ENCODE measurements around the gene ARHGEF4. TPM values are rescaled to one million over a fixed set of nuclear protein-coding genes. Genes with fewer than 3 reads are reported as not detected.

The ARHGEF4 gene
- total and polyA plus RNA-seq, 4 donors: 61.6 to 210 (median 137) TPM

DNA sequence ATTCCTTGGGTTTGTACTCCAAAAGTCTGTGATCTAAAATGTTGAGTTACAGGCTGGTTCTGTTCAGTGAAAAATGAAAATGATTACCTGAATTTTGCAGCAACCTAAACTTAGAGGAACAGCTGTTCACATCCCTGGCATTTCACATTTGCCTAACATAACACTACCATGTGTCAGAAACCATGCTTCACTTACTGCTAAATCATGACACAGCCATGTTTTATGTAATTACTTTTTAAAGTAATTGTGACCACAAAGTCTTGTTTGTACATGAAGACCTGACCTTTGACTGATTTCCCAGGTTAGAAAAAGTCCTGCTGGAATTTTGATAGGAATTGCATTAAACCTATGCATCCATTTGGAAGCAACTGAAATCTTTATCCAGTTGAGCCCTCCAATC lies 177.4 kb downstream of the ARHGEF4 start:
- no peak overlapping the region for H3K27ac ChIP-seq (ENCODE audit: low read depth, low read length)
- no peaks in the 10 kb centered on the region for H3K9me3 ChIP-seq (ENCODE audit: control insufficient read depth, insufficient read depth, low read length)
- peaks cover 16% of the 10 kb centered on the region for H3K4me1 ChIP-seq (ENCODE audit: control insufficient read depth, insufficient read depth, low read length)
- H3K36me3 ChIP-seq (ENCODE audit: control insufficient read depth, insufficient read depth, low read length): peaks cover 6% of the 10 kb centered on the region
- no peak overlapping the region for H3K4me3 ChIP-seq (ENCODE audit: low read depth, low read length)
- no peaks in the 10 kb centered on the region for H3K27me3 ChIP-seq (ENCODE audit: control insufficient read depth, insufficient read depth, low read length)
- no peak for DNase-seq (ENCODE audit: low read depth in 4 of 6, low spot score in 6 of 6)

DNA sequence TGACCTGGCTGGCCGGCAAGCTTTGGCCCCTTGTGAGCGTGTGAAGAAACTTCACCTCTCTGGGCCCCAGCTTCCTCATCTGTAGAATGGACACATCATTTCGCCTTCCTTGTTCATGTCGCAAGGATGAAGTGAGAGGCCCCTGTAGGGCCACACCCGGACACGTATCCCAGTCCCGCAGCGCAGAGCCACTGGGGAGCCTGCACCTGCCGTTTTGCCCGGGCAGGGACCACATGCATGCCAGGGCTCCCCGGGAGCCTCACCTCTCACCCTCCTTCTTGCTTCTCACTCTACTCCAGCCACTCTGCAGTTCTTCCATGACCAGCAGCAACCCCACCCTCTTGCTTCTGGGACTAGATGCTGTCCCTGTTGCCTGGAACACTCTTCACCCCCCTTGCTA lies 179.1 kb downstream of the ARHGEF4 start:
- Histone ChIP-seq H3K9me3 (ENCODE audit: control insufficient read depth, insufficient read depth, low read length) (no peaks in the 10 kb centered on the region), H3K27ac (ENCODE audit: low read depth, low read length) (no peak overlapping the region), H3K27me3 (ENCODE audit: control insufficient read depth, insufficient read depth, low read length) (no peaks in the 10 kb centered on the region), H3K36me3 (ENCODE audit: control insufficient read depth, insufficient read depth, low read length) (peaks cover 6% of the 10 kb centered on the region), H3K4me3 (ENCODE audit: low read depth, low read length) (no peak overlapping the region), H3K4me1 (ENCODE audit: control insufficient read depth, insufficient read depth, low read length) (peaks cover 16% of the 10 kb centered on the region)
- 94% methylated on average over 11 of the region's 11 CpGs for WGBS (ENCODE audit: insufficient coverage)
- DNase-seq (ENCODE audit: low read depth in 4 of 6, low spot score in 6 of 6): no peak

- Histone ChIP-seq H3K36me3 (ENCODE audit: control insufficient read depth, insufficient read depth, low read length) (peaks cover 6% of the 10 kb centered on the region), H3K27me3 (ENCODE audit: control insufficient read depth, insufficient read depth, low read length) (no peaks in the 10 kb centered on the region), H3K4me1 (ENCODE audit: control insufficient read depth, insufficient read depth, low read length) (peaks cover 16% of the 10 kb centered on the region), H3K9me3 (ENCODE audit: control insufficient read depth, insufficient read depth, low read length) (no peaks in the 10 kb centered on the region), H3K4me3 (ENCODE audit: low read depth, low read length) (no peak overlapping the region), H3K27ac (ENCODE audit: low read depth, low read length) (no peak overlapping the region)
- DNase-seq (ENCODE audit: low read depth in 4 of 6, low spot score in 6 of 6): peak in 1 of 6 donors; percentile 67
- 17% methylated on average over 1 of the region's 8 CpGs for WGBS (ENCODE audit: insufficient coverage)
Observed at GRCh38 chr2:131016826-131017741, 180.4 kb downstream of the ARHGEF4 start.

- Histone ChIP-seq H3K9me3 (ENCODE audit: control insufficient read depth, insufficient read depth, low read length) (no peaks in the 10 kb centered on the region), H3K27me3 (ENCODE audit: control insufficient read depth, insufficient read depth, low read length) (no peaks in the 10 kb centered on the region), H3K4me3 (ENCODE audit: low read depth, low read length) (no peak overlapping the region), H3K4me1 (ENCODE audit: control insufficient read depth, insufficient read depth, low read length) (no peaks in the 10 kb centered on the region), H3K36me3 (ENCODE audit: control insufficient read depth, insufficient read depth, low read length) (peaks cover 3% of the 10 kb centered on the region), H3K27ac (ENCODE audit: low read depth, low read length) (no peak overlapping the region)
- no CpG with 5 or more reads among the region's 1 CpG for WGBS (ENCODE audit: insufficient coverage)
- no peak for DNase-seq (ENCODE audit: low read depth in 4 of 6, low spot score in 6 of 6)
Observed at GRCh38 chr2:131022731-131023130, 186.0 kb downstream of the ARHGEF4 start.

DNA sequence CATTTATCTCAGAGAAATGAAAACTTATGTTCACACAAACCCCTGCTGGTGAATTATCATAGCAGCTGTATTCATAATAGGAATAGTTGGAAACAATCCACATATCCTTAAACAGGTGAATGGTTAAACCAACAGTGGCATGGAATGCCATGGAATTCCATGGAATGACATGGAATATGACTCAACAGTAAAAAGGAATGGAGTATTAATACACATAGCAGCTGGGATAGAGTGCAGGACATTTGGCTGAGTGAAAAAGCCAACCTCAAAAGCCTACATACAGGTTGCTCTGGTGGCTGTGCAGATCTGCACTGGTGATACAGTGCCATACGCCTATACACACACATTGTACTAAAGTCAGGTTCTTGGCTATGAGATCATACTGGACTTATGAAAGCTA lies 187.0 kb downstream of the ARHGEF4 start:
- no peak for DNase-seq (ENCODE audit: low read depth in 4 of 6, low spot score in 6 of 6)
- Histone ChIP-seq H3K36me3 (ENCODE audit: control insufficient read depth, insufficient read depth, low read length) (peaks cover 10% of the 10 kb centered on the region), H3K9me3 (ENCODE audit: control insufficient read depth, insufficient read depth, low read length) (no peaks in the 10 kb centered on the region), H3K27ac (ENCODE audit: low read depth, low read length) (no peak overlapping the region), H3K4me1 (ENCODE audit: control insufficient read depth, insufficient read depth, low read length) (no peaks in the 10 kb centered on the region), H3K4me3 (ENCODE audit: low read depth, low read length) (no peak overlapping the region), H3K27me3 (ENCODE audit: control insufficient read depth, insufficient read depth, low read length) (no peaks in the 10 kb centered on the region)
- no CpG with 5 or more reads among the region's 1 CpG for WGBS (ENCODE audit: insufficient coverage)

- 0% methylated on average over 1 of the region's 5 CpGs for WGBS (ENCODE audit: insufficient coverage)
- Histone ChIP-seq H3K4me1 (ENCODE audit: control insufficient read depth, insufficient read depth, low read length) (peaks cover 4% of the 10 kb centered on the region), H3K27ac (ENCODE audit: low read depth, low read length) (no peak overlapping the region), H3K27me3 (ENCODE audit: control insufficient read depth, insufficient read depth, low read length) (no peaks in the 10 kb centered on the region), H3K9me3 (ENCODE audit: control insufficient read depth, insufficient read depth, low read length) (no peaks in the 10 kb centered on the region), H3K36me3 (ENCODE audit: control insufficient read depth, insufficient read depth, low read length) (peaks cover 27% of the 10 kb centered on the region), H3K4me3 (ENCODE audit: low read depth, low read length) (no peak overlapping the region)
- no peak for DNase-seq (ENCODE audit: low read depth in 4 of 6, low spot score in 6 of 6)
Observed at GRCh38 chr2:131026919-131027318, 190.2 kb downstream of the ARHGEF4 start.

DNA sequence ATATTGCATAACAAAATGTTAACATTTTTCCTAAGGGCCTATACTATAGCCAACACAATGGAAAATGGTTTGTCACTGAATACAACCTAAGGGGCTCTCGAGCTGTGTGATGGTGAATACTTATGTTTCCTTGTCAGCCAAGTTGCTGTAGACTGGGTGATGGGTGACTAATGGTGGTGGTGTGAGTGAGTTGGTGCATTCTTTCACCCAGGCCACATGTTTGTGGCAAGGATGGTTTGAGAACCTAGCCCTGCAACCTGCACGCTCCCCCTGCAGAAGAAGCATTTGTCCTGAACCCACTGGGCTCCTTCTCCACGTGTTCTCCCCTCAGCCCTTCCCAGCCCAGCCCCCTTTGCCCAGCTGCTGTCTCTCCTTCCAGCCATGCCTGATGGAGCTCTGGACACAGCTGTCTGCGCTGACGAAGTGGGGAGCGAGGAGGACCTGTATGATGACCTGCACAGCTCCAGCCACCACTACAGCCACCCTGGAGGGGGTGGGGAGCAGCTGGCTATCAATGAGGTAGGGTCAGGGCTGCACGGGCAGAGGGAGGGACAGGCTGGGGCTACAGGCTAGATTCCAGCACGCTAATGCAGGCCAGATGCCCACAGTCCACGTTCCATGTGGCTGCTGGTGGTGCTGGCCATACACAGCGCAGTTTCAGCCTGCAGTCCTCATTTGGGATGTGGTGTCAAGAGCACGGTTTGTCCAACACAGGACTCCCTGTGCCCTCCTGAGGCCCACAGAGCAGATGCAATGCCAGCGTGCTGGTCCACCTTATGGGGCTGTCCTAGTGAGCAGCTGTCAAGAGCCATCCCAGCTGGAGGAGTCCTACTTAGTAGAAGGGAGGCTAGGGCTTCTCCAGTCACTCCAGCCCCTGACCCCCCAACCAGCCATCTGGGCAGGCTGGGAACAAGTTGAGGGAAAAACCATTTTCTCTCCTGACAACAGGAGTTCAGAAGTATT lies 191.1 kb downstream of the ARHGEF4 start:
- H3K27ac ChIP-seq (ENCODE audit: low read depth, low read length): no peak overlapping the region
- no peaks in the 10 kb centered on the region for H3K27me3 ChIP-seq (ENCODE audit: control insufficient read depth, insufficient read depth, low read length)
- no peak for DNase-seq (ENCODE audit: low read depth in 4 of 6, low spot score in 6 of 6)
- H3K4me3 ChIP-seq (ENCODE audit: low read depth, low read length): no peak overlapping the region
- peaks cover 4% of the 10 kb centered on the region for H3K4me1 ChIP-seq (ENCODE audit: control insufficient read depth, insufficient read depth, low read length)
- H3K9me3 ChIP-seq (ENCODE audit: control insufficient read depth, insufficient read depth, low read length): no peaks in the 10 kb centered on the region
- peaks cover 31% of the 10 kb centered on the region for H3K36me3 ChIP-seq (ENCODE audit: control insufficient read depth, insufficient read depth, low read length)
- WGBS (ENCODE audit: insufficient coverage): 94% methylated on average over 11 of the region's 12 CpGs

- peaks cover 34% of the 10 kb centered on the region for H3K36me3 ChIP-seq (ENCODE audit: control insufficient read depth, insufficient read depth, low read length)
- DNase-seq (ENCODE audit: low read depth in 4 of 6, low spot score in 6 of 6): no peak
- H3K4me3 ChIP-seq (ENCODE audit: low read depth, low read length): no peak overlapping the region
- no peaks in the 10 kb centered on the region for H3K27me3 ChIP-seq (ENCODE audit: control insufficient read depth, insufficient read depth, low read length)
- H3K9me3 ChIP-seq (ENCODE audit: control insufficient read depth, insufficient read depth, low read length): no peaks in the 10 kb centered on the region
- peaks cover 21% of the 10 kb centered on the region for H3K4me1 ChIP-seq (ENCODE audit: control insufficient read depth, insufficient read depth, low read length)
- 78% methylated on average over 7 of the region's 8 CpGs for WGBS (ENCODE audit: insufficient coverage)
- no peak overlapping the region for H3K27ac ChIP-seq (ENCODE audit: low read depth, low read length)
Observed at GRCh38 chr2:131029812-131030211, 193.1 kb downstream of the ARHGEF4 start.

DNA sequence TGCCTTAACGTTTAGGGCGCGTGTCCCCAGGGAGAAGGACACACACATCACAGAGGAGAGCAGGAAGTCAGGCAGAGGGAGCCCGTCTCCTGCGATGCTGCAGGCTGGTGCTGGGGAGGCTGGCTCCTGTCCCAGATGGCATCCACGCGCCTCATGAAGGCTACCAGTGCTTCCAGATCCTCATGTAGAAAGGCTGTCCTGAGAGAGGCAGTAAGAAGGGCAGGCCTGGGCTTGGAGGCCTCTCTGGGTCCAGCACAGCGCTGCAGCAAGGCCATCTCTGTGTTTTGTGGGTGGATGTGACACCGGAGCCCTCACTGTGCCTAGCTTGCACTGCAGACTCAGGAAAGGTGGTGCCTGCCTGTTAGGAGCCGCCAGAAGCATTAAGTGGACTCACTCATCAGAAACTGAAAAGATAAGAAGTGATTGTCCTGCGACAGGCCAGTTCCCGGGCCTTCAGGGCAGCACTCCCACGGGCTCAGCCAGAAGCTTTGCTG lies 193.8 kb downstream of the ARHGEF4 start:
- no peak for DNase-seq (ENCODE audit: low read depth in 4 of 6, low spot score in 6 of 6)
- Histone ChIP-seq H3K36me3 (ENCODE audit: control insufficient read depth, insufficient read depth, low read length) (peaks cover 35% of the 10 kb centered on the region), H3K4me1 (ENCODE audit: control insufficient read depth, insufficient read depth, low read length) (peaks cover 25% of the 10 kb centered on the region), H3K4me3 (ENCODE audit: low read depth, low read length) (no peak overlapping the region), H3K27me3 (ENCODE audit: control insufficient read depth, insufficient read depth, low read length) (no peaks in the 10 kb centered on the region), H3K9me3 (ENCODE audit: control insufficient read depth, insufficient read depth, low read length) (no peaks in the 10 kb centered on the region), H3K27ac (ENCODE audit: low read depth, low read length) (no peak overlapping the region)
- 70% methylated on average over 13 of the region's 13 CpGs for WGBS (ENCODE audit: insufficient coverage)

All from spinal cord (tissue), 10 donors.